PC-3 (cell line): ENCODE data around the gene PITX3.

Experiments used
- CTCF ChIP-seq: fragments of 300-600 bp; sonication (generic); conservative IDR thresholded peaks from 2 replicates; pipeline ENCODE4 v1.5.1; 2017; ENCODE audit warnings: antibody characterized with exemption, low read depth, mild to moderate bottlenecking, low read length
- EZH2 ChIP-seq: fragments of 300-600 bp; sonication (generic); IDR thresholded peaks from one replicate; pipeline ENCODE4 v1.6.1; 2017; ENCODE audit warnings: antibody characterized with exemption, mild to moderate bottlenecking, low read length; ENCODE audit not compliant: unreplicated experiment
- EZH2phosphoT487 ChIP-seq: fragments of 300-600 bp; sonication (generic); IDR thresholded peaks from 2 replicates; pipeline ENCODE4 v1.6.1; 2018; ENCODE audit warnings: mild to moderate bottlenecking, antibody characterized with exemption, low read length, borderline replicate concordance

- TF ChIP-seq CTCF = no peak
- TF ChIP-seq EZH2 = no peak
- no peak for TF ChIP-seq EZH2phosphoT487
These were observed 23.1 kb upstream of the PITX3 start for GRCh38 chr10:102264371-102264770.
